ENCODE data around the gene PLCD3. TPM values are rescaled to one million over a fixed set of nuclear protein-coding genes. Genes with fewer than 3 reads are reported as not detected.

PLCD3 gene
- total and polyA plus RNA-seq, 11 donors: 92.8 to 207 (median 114) TPM

DNA sequence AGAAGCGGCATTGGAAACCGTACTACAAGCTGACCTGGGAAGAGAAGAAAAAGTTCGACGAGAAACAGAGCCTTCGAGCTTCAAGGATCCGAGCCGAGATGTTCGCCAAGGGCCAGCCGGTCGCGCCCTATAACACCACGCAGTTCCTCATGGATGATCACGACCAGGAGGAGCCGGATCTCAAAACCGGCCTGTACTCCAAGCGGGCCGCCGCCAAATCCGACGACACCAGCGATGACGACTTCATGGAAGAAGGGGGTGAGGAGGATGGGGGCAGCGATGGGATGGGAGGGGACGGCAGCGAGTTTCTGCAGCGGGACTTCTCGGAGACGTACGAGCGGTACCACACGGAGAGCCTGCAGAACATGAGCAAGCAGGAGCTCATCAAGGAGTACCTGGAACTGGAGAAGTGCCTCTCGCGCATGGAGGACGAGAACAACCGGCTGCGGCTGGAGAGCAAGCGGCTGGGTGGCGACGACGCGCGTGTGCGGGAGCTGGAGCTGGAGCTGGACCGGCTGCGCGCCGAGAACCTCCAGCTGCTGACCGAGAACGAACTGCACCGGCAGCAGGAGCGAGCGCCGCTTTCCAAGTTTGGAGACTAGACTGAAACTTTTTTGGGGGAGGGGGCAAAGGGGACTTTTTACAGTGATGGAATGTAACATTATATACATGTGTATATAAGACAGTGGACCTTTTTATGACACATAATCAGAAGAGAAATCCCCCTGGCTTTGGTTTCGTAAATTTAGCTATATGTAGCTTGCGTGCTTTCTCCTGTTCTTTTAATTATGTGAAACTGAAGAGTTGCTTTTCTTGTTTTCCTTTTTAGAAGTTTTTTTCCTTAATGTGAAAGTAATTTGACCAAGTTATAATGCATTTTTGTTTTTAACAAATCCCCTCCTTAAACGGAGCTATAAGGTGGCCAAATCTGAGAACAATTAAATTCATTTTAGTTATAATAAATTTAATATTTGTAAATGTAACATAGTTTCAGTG lies 17.7 kb upstream of the PLCD3 start:
- intact Hi-C loops (cut with DNase I): loop anchor here in 1 of 10 donors (5.0 kb wide), 1 partner anchor 47 kb away; no protein-coding TSS in a partner anchor
- Histone ChIP-seq H3K27ac (peak overlapping the region; percentile 86 to 100 (median 96)), H3K36me3 (no peaks in the 10 kb centered on the region), H3K4me1 (peaks cover 5 to 51% (median 29%) of the 10 kb centered on the region in 12 donors), H3K27me3 (no peaks in the 10 kb centered on the region), H3K9me3 (no peaks in the 10 kb centered on the region), H3K4me3 (peak overlapping the region; percentile 62 to 93 (median 79))
- WGBS, 4 donors: 1% methylated on average over 55 to 56 of the region's 56 CpGs
- peak in 3 of 4 donors; percentile 6 to 13 (median 6) for ATAC-seq
- TF ChIP-seq, protein P1, sequence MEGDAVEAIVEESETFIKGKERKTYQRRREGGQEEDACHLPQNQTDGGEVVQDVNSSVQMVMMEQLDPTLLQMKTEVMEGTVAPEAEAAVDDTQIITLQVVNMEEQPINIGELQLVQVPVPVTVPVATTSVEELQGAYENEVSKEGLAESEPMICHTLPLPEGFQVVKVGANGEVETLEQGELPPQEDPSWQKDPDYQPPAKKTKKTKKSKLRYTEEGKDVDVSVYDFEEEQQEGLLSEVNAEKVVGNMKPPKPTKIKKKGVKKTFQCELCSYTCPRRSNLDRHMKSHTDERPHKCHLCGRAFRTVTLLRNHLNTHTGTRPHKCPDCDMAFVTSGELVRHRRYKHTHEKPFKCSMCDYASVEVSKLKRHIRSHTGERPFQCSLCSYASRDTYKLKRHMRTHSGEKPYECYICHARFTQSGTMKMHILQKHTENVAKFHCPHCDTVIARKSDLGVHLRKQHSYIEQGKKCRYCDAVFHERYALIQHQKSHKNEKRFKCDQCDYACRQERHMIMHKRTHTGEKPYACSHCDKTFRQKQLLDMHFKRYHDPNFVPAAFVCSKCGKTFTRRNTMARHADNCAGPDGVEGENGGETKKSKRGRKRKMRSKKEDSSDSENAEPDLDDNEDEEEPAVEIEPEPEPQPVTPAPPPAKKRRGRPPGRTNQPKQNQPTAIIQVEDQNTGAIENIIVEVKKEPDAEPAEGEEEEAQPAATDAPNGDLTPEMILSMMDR (IDR thresholded peaks at IDR 0.05): no peak
- TF ChIP-seq POLR2A (IDR thresholded peaks at IDR 0.05): no peak
- peak; percentile 74 to 84 (median 76) for DNase-seq

DNA sequence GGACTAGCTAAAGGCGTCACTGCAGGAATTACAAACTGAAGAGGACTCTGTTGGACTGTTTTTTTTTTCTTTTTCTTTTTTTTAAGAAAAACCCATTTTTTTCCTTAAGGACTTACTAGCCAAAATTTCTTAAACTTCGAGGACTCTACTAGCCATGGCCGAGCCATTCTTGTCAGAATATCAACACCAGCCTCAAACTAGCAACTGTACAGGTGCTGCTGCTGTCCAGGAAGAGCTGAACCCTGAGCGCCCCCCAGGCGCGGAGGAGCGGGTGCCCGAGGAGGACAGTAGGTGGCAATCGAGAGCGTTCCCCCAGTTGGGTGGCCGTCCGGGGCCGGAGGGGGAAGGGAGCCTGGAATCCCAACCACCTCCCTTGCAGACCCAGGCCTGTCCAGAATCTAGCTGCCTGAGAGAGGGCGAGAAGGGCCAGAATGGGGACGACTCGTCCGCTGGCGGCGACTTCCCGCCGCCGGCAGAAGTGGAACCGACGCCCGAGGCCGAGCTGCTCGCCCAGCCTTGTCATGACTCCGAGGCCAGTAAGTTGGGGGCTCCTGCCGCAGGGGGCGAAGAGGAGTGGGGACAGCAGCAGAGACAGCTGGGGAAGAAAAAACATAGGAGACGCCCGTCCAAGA lies 16.8 kb upstream of the PLCD3 start:
- intact Hi-C loops (cut with DNase I): loop anchor here in 1 of 10 donors (5.0 kb wide), 1 partner anchor 48 kb away; no protein-coding TSS in a partner anchor

DNA sequence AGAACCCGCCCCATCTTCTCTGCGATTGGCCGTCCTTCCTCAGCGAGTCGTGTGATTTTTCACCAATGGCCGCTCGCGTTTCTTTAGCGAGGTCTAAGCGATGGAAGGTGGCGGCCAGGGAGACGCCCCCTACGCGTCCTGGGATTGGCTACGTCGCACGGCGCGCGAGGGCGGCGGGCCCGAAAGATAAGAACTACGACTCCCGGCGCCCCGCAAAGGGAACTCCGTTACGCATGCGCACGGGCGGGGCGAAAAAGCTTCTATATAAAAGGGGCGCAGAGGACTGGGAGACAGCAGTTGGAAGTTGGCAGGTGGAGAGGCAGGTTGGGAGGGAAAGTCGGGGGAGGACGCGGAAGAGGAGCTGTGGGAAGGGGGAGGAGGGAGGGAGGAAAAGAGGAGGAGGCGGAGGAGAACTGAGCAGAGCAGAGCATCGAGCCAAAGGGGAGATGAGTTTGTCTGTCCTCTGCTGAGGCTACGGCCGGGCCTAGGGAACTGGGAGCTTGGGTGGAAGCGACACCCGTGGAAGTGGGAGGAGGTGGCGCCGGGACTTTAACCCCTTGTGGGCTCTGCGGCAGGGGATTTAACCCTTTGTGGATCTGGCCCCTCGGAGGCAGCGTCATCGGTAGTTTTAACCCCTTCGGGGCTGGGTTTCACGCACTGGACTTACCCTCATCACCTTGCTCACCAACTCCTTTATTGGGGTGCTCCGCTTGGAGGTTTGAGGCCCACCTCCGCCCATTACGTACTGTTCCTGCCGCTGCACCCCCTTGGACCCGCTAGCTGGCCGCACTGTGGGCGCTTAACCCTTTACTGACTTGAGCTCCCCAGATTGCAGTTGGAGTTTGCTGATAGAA lies 16.1 kb upstream of the PLCD3 start, which contains the start of gene HEXIM1:
Gene HEXIM1 (plus strand): TSS at position 293 of the 854 bp plus-strand sequence. CDS start 716 bp downstream, outside the sequence.
- H3K4me1 ChIP-seq: peaks cover 5 to 67% (median 36%) of the 10 kb centered on the region in 12 donors
- H3K36me3 ChIP-seq: no peaks in the 10 kb centered on the region
- TF ChIP-seq, protein P1 (IDR thresholded peaks at IDR 0.05): no peak
- peak; percentile 79 to 99 for TF ChIP-seq POLR2A (IDR thresholded peaks at IDR 0.05)
- ATAC-seq (peak; percentile 80 to 88 (median 84)), DNase-seq (peak; percentile 99 to 100 (median 99))
- H3K9me3 ChIP-seq: no peaks in the 10 kb centered on the region
- no peaks in the 10 kb centered on the region for H3K27me3 ChIP-seq
- intact Hi-C loops (cut with DNase I): loop anchor here in 6 of 10 donors (1.0 to 5.0 kb wide), 2 partner anchors 13 to 49 kb away; partner anchors contain the start of gene HEXIM2 (in 5 of the 6)
- 0 to 1% (median 0%) methylated on average over 58 of the region's 58 CpGs for WGBS, 4 donors
- peak within 1 kb of the TSS; percentile 63 to 93 (median 79) for H3K4me3 ChIP-seq
- H3K27ac ChIP-seq: peak within 1 kb of the TSS; percentile 95 to 100 (median 99)

More for the DNA sequence above, 16.8 kb upstream of the PLCD3 start:
- peak overlapping the region; percentile 86 to 100 (median 96) for H3K27ac ChIP-seq
- ATAC-seq: peak; percentile 44 to 71 (median 58)
- peak; percentile 90 to 94 (median 91) for DNase-seq
- peak in 1 of 2 donors; percentile 38 for TF ChIP-seq POLR2A (IDR thresholded peaks at IDR 0.05)
- TF ChIP-seq, protein P1 (IDR thresholded peaks at IDR 0.05): peak; percentile 73 to 95 (median 84)
- H3K9me3 ChIP-seq: no peaks in the 10 kb centered on the region
- peak overlapping the region; percentile 62 to 93 (median 79) for H3K4me3 ChIP-seq
- no peaks in the 10 kb centered on the region for H3K27me3 ChIP-seq
- no peaks in the 10 kb centered on the region for H3K36me3 ChIP-seq
- H3K4me1 ChIP-seq: peaks cover 5 to 59% (median 34%) of the 10 kb centered on the region in 12 donors
- WGBS, 4 donors: 0 to 1% (median 0%) methylated on average over 26 to 32 of the region's 32 CpGs
